AG08395 (cell line): Measurements from ENCODE around the gene EDC4.
"Not testable (repeated sequence)": the region's sequence is repeated elsewhere in the genome, so short reads cannot be mapped to it uniquely, and the experiment has no call there.

ENCODE experiments used
- DNase-seq: peaks from one replicate; pipeline ENCODE4 v3.0.0; 2012; ENCODE audit warnings: mixed read lengths, low spot score

EDC4 gene

GRCh38 chr16:67847064-67847861 lies 25.6 kb upstream of the EDC4 start, which contains the start of gene CENPT:
Gene CENPT (minus strand): TSS chr16:67847693. CDS start chr16:67833859, 13,834 bp downstream.
- DNase-seq, result peak; percentile 58

- no peak for DNase-seq
Measured at GRCh38 chr16:67848118-67848517, 24.7 kb upstream of the EDC4 start.

- no peak for DNase-seq
Measured at GRCh38 chr16:67853670-67854069, 19.2 kb upstream of the EDC4 start.

- DNase-seq, result no peak
Measured at GRCh38 chr16:67855789-67856188, 17.1 kb upstream of the EDC4 start.

GRCh38 chr16:67856927-67857546 lies 15.8 kb upstream of the EDC4 start:
- no peak for DNase-seq

- DNase-seq, result peak; percentile 98
Measured at GRCh38 chr16:67857547-67858233, 15.2 kb upstream of the EDC4 start.

GRCh38 chr16:67858500-67858899 lies 14.4 kb upstream of the EDC4 start:
- no peak for DNase-seq

GRCh38 chr16:67860589-67861398 lies 12.1 kb upstream of the EDC4 start:
- DNase-seq, result peak; percentile 65

GRCh38 chr16:67861877-67862276 lies 11.0 kb upstream of the EDC4 start:
- no peak for DNase-seq

GRCh38 chr16:67862623-67863583 lies 9.9 kb upstream of the EDC4 start:
- DNase-seq, result peak; percentile 34

- not testable (repeated sequence) for DNase-seq
Measured at GRCh38 chr16:67864044-67864443, 8.8 kb upstream of the EDC4 start.

GRCh38 chr16:67864594-67864993 lies 8.3 kb upstream of the EDC4 start:
- DNase-seq, result no peak

GRCh38 chr16:67865318-67865717 lies 7.5 kb upstream of the EDC4 start:
- DNase-seq, result peak; percentile 56

GRCh38 chr16:67868290-67868689 lies 4.6 kb upstream of the EDC4 start:
- no peak for DNase-seq

GRCh38 chr16:67869653-67870052 lies 3.2 kb upstream of the EDC4 start:
- DNase-seq, result no peak

- no peak for DNase-seq
Measured at GRCh38 chr16:67871256-67871655, 1.6 kb upstream of the EDC4 start.

GRCh38 chr16:67872131-67872630 lies 671 bp upstream of the EDC4 start:
- DNase-seq, result no peak

GRCh38 chr16:67873435-67874370 lies 851 bp downstream of the EDC4 start:
- DNase-seq, result no peak

- DNase-seq, result no peak
Measured at GRCh38 chr16:67874372-67874771, 1.5 kb downstream of the EDC4 start.

GRCh38 chr16:67877064-67877463 lies 4.2 kb downstream of the EDC4 start:
- DNase-seq, result no peak
